PC-3 (cell line): ENCODE data around the gene NKX2-4. TPM values are rescaled to one million over a fixed set of nuclear protein-coding genes. Genes with fewer than 3 reads are reported as not detected.

Experiments
- total RNA-seq: library from RNA; depleted of rRNA; stranded (reverse); fragments of >200 nt; gene quantifications from 2 replicates; pipeline ENCODE4 v1.2.3, GENCODE V29; 2014; rRNA removed

Gene NKX2-4
- total RNA-seq, 1 experiment from 2014 or later = not detected

Other genes starting within 250 kb of the NKX2-4 start
- 71.5 and 76.8 TPM in 2 replicates for gene XRN2, start 94.2 kb downstream of the NKX2-4 start, total RNA-seq
- gene NKX2-2, start 116.5 kb upstream of the NKX2-4 start, total RNA-seq = not detected in 2 replicates